HEK293 (cell line): ENCODE results near the gene SAP130.
A peak's percentile ranks its signal among the peaks of the same experiment; 100 is the strongest.

Experiments
- CTCF ChIA-PET: fragments of 350-600 bp; formaldehyde crosslinking; extraction: SDS; loops from one replicate; lab custom pipeline; 2021; ENCODE audit warnings: antibody characterized with exemption; lab: Yijun Ruan, JAX
- POLR2A ChIA-PET: fragments of 300-600 bp; formaldehyde crosslinking; extraction: SDS; loops from one replicate; lab custom pipeline; 2020; ENCODE audit warnings: antibody characterized with exemption, inconsistent platforms; lab: Yijun Ruan, JAX
- H3K27ac ChIP-seq: fragments of 200-500 bp; sonication (Bioruptor generic); 2 replicates; pipeline ENCODE4 v1.5.1; 2014; ENCODE audit warnings: low read depth, low read length, control low read depth, inconsistent platforms; ENCODE audit errors: extremely low read depth
- H3K36me3 ChIP-seq, 2 experiments: fragments of 200-500 bp in 1 of 2; sonication (Bioruptor generic) in 1 of 2; 1 replicate in 1 of 2; 2 replicates in 1 of 2; pipeline ENCODE4 v1.5.1; 2014 to 2017; ENCODE audit warnings: inconsistent platforms in 2 of 2, low read length in 2 of 2; ENCODE audit not compliant: control insufficient read depth in 2 of 2, insufficient read depth in 1 of 2
- H3K4me1 ChIP-seq: fragments of 200-500 bp; sonication (Bioruptor generic); 2 replicates; pipeline ENCODE4 v1.5.1; 2014; ENCODE audit warnings: mild to moderate bottlenecking, low read length, inconsistent platforms; ENCODE audit not compliant: control insufficient read depth, insufficient read depth
- H3K4me3 ChIP-seq: 2 replicates; pipeline ENCODE4 v1.5.1; 2011; ENCODE audit warnings: low read depth, mild to moderate bottlenecking, control low read depth, low read length, moderate library complexity
- H3K9me3 ChIP-seq: fragments of 200-500 bp; sonication (Bioruptor generic); 2 replicates; pipeline ENCODE4 v1.5.1; 2014; ENCODE audit warnings: low read depth, low read length, inconsistent platforms; ENCODE audit not compliant: control insufficient read depth, insufficient read depth
- BCL11A ChIP-seq: fragments of 450-650 bp; formaldehyde crosslinking; IDR thresholded peaks from 2 replicates; pipeline ENCODE4 v1.5.1; 2016; ENCODE audit warnings: low read depth, missing biosample characterization, missing genetic modification characterization
- GLIS2 ChIP-seq: fragments of 450-650 bp; formaldehyde crosslinking; IDR thresholded peaks from 2 replicates; pipeline ENCODE4 v1.5.1; 2016; ENCODE audit warnings: missing biosample characterization, missing genetic modification characterization
- MZF1 ChIP-seq: fragments of 450-650 bp; formaldehyde crosslinking; IDR thresholded peaks from 2 replicates; pipeline ENCODE4 v1.5.1; 2017; ENCODE audit warnings: missing biosample characterization, missing genetic modification characterization, borderline replicate concordance
- SCRT1 ChIP-seq: fragments of 450-650 bp; formaldehyde crosslinking; IDR thresholded peaks from 2 replicates; pipeline ENCODE4 v1.5.1; 2016; ENCODE audit warnings: missing biosample characterization, missing genetic modification characterization, borderline replicate concordance
- SETDB1 ChIP-seq: IDR thresholded peaks from one replicate; pipeline ENCODE4 v1.6.1; 2017; ENCODE audit warnings: mild to moderate bottlenecking, low read length, moderate library complexity, mixed read lengths; ENCODE audit not compliant: insufficient read length
- TRIM28 ChIP-seq: IDR thresholded peaks from 2 replicates; pipeline ENCODE4 v1.6.1; 2011; ENCODE audit warnings: low read length, control low read depth, borderline replicate concordance
- ZBTB1 ChIP-seq: fragments of 450-650 bp; formaldehyde crosslinking; IDR thresholded peaks from 2 replicates; pipeline ENCODE4 v1.5.1; 2016; ENCODE audit warnings: missing biosample characterization, missing genetic modification characterization
- ZBTB21 ChIP-seq: fragments of 450-650 bp; formaldehyde crosslinking; IDR thresholded peaks from 2 replicates; pipeline ENCODE4 v1.5.1; 2017; ENCODE audit warnings: missing biosample characterization, missing genetic modification characterization
- ZBTB49 ChIP-seq: fragments of 450-650 bp; formaldehyde crosslinking; IDR thresholded peaks from 2 replicates; pipeline ENCODE4 v1.5.1; 2016; ENCODE audit warnings: missing biosample characterization, missing genetic modification characterization, low read depth
- ZNF112 ChIP-seq: fragments of 450-650 bp; formaldehyde crosslinking; IDR thresholded peaks from 2 replicates; pipeline ENCODE4 v1.5.0; 2017; ENCODE audit warnings: missing biosample characterization, missing genetic modification characterization
- ZNF174 ChIP-seq: fragments of 450-650 bp; formaldehyde crosslinking; IDR thresholded peaks from 2 replicates; pipeline ENCODE4 v1.5.0; 2017; ENCODE audit warnings: missing biosample characterization, mild to moderate bottlenecking, missing genetic modification characterization
- ZNF335 ChIP-seq: fragments of 450-650 bp; formaldehyde crosslinking; conservative IDR thresholded peaks from 2 replicates; pipeline ENCODE4 v1.5.1; 2016; ENCODE audit warnings: missing biosample characterization, missing genetic modification characterization
- ZNF560 ChIP-seq: fragments of 450-650 bp; formaldehyde crosslinking; IDR thresholded peaks from 2 replicates; pipeline ENCODE4 v1.5.1; 2017; ENCODE audit warnings: missing biosample characterization, missing genetic modification characterization, borderline replicate concordance
- ZNF561 ChIP-seq: fragments of 450-650 bp; IDR thresholded peaks from 2 replicates; pipeline ENCODE4 v1.5.1; 2018; ENCODE audit warnings: missing biosample characterization, missing genetic modification characterization, borderline replicate concordance
- ZNF610 ChIP-seq: fragments of 450-650 bp; formaldehyde crosslinking; IDR thresholded peaks from 2 replicates; pipeline ENCODE4 v1.5.1; 2016; ENCODE audit warnings: missing biosample characterization, missing genetic modification characterization, borderline replicate concordance
- ZNF654 ChIP-seq: fragments of 450-650 bp; formaldehyde crosslinking; IDR thresholded peaks from 2 replicates; pipeline ENCODE4 v1.5.1; 2016; ENCODE audit warnings: low read depth, missing biosample characterization, missing genetic modification characterization
- ZNF664 ChIP-seq: fragments of 450-650 bp; formaldehyde crosslinking; IDR thresholded peaks from 2 replicates; pipeline ENCODE4 v1.5.1; 2016; ENCODE audit warnings: missing biosample characterization, missing genetic modification characterization
- ZNF776 ChIP-seq: fragments of 450-650 bp; formaldehyde crosslinking; IDR thresholded peaks from 2 replicates; pipeline ENCODE4 v1.5.0; 2017; ENCODE audit warnings: missing biosample characterization, missing genetic modification characterization, borderline replicate concordance
- TF ChIP-seq, protein P1 (sequence below): fragments of 450-650 bp; formaldehyde crosslinking; conservative IDR thresholded peaks from 2 replicates; pipeline ENCODE4 v1.5.1; 2016; ENCODE audit warnings: low read depth, missing biosample characterization, missing genetic modification characterization
- TF ChIP-seq, protein P2 (sequence below): fragments of 450-650 bp; formaldehyde crosslinking; IDR thresholded peaks from 2 replicates; pipeline ENCODE4 v1.5.1; 2017; ENCODE audit warnings: missing biosample characterization, missing genetic modification characterization
- TF ChIP-seq, protein P3 (sequence below): fragments of 450-650 bp; formaldehyde crosslinking; IDR thresholded peaks from 2 replicates; pipeline ENCODE4 v1.5.1; 2016; ENCODE audit warnings: missing biosample characterization, missing genetic modification characterization

Gene SAP130

GRCh38 chr2:128043041-128043440 lies 15.2 kb upstream of the SAP130 start:
- no peak overlapping the region for H3K4me3 ChIP-seq
- CTCF ChIA-PET = interaction anchor here (1.2 kb wide), 1 partner anchor 22 kb away, joined by 3 read pairs; no protein-coding TSS in a partner anchor
- TF ChIP-seq ZBTB21 = no peak
- TF ChIP-seq SETDB1 = peak; percentile 99
- no peak for TF ChIP-seq SCRT1 (tag by site-specific recombination)
- no peak for TF ChIP-seq ZNF335 (tag by site-specific recombination)
- no peak for TF ChIP-seq ZBTB1 (tag by site-specific recombination)
- TF ChIP-seq ZNF664 (tag by site-specific recombination) = no peak
- TF ChIP-seq ZNF610 (tag by site-specific recombination) = no peak
- peak; percentile 90; the same call in 1 of the 2 replicates for TF ChIP-seq TRIM28
- TF ChIP-seq, protein P1, sequence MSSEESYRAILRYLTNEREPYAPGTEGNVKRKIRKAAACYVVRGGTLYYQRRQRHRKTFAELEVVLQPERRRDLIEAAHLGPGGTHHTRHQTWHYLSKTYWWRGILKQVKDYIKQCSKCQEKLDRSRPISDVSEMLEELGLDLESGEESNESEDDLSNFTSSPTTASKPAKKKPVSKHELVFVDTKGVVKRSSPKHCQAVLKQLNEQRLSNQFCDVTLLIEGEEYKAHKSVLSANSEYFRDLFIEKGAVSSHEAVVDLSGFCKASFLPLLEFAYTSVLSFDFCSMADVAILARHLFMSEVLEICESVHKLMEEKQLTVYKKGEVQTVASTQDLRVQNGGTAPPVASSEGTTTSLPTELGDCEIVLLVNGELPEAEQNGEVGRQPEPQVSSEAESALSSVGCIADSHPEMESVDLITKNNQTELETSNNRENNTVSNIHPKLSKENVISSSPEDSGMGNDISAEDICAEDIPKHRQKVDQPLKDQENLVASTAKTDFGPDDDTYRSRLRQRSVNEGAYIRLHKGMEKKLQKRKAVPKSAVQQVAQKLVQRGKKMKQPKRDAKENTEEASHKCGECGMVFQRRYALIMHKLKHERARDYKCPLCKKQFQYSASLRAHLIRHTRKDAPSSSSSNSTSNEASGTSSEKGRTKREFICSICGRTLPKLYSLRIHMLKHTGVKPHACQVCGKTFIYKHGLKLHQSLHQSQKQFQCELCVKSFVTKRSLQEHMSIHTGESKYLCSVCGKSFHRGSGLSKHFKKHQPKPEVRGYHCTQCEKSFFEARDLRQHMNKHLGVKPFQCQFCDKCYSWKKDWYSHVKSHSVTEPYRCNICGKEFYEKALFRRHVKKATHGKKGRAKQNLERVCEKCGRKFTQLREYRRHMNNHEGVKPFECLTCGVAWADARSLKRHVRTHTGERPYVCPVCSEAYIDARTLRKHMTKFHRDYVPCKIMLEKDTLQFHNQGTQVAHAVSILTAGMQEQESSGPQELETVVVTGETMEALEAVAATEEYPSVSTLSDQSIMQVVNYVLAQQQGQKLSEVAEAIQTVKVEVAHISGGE (tag by site-specific recombination) = no peak
- no peak for TF ChIP-seq ZBTB49
- TF ChIP-seq ZNF560 = no peak
- peak; percentile 68; the same call in 1 of the 2 replicates for TF ChIP-seq ZNF561 (tag by site-specific recombination)
- no peaks in the 10 kb centered on the region for H3K4me1 ChIP-seq
- no peak overlapping the region for H3K27ac ChIP-seq
- POLR2A ChIA-PET = no interaction called here
- no peaks in the 10 kb centered on the region for H3K36me3 ChIP-seq
- no peaks in the 10 kb centered on the region for H3K9me3 ChIP-seq

- Histone ChIP-seq H3K9me3 (no peaks in the 10 kb centered on the region), H3K4me1 (no peaks in the 10 kb centered on the region), H3K36me3 (no peaks in the 10 kb centered on the region), H3K4me3 (no peak overlapping the region), H3K27ac (no peak overlapping the region)
- POLR2A ChIA-PET = no interaction called here
- CTCF ChIA-PET = no interaction called here
- TF ChIP-seq ZNF112 (tag by site-specific recombination) (no peak), ZNF776 (tag by site-specific recombination) (no peak), ZBTB49 (no peak), ZNF610 (tag by site-specific recombination) (no peak), ZNF664 (tag by site-specific recombination) (no peak), ZNF174 (tag by site-specific recombination) (no peak), BCL11A (tag by site-specific recombination) (no peak), GLIS2 (tag by site-specific recombination) (no peak), ZNF654 (no peak), MZF1 (tag by site-specific recombination) (no peak)
- TF ChIP-seq, protein P2, sequence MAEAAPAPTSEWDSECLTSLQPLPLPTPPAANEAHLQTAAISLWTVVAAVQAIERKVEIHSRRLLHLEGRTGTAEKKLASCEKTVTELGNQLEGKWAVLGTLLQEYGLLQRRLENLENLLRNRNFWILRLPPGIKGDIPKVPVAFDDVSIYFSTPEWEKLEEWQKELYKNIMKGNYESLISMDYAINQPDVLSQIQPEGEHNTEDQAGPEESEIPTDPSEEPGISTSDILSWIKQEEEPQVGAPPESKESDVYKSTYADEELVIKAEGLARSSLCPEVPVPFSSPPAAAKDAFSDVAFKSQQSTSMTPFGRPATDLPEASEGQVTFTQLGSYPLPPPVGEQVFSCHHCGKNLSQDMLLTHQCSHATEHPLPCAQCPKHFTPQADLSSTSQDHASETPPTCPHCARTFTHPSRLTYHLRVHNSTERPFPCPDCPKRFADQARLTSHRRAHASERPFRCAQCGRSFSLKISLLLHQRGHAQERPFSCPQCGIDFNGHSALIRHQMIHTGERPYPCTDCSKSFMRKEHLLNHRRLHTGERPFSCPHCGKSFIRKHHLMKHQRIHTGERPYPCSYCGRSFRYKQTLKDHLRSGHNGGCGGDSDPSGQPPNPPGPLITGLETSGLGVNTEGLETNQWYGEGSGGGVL (tag by site-specific recombination) = no peak
- TF ChIP-seq, protein P3, sequence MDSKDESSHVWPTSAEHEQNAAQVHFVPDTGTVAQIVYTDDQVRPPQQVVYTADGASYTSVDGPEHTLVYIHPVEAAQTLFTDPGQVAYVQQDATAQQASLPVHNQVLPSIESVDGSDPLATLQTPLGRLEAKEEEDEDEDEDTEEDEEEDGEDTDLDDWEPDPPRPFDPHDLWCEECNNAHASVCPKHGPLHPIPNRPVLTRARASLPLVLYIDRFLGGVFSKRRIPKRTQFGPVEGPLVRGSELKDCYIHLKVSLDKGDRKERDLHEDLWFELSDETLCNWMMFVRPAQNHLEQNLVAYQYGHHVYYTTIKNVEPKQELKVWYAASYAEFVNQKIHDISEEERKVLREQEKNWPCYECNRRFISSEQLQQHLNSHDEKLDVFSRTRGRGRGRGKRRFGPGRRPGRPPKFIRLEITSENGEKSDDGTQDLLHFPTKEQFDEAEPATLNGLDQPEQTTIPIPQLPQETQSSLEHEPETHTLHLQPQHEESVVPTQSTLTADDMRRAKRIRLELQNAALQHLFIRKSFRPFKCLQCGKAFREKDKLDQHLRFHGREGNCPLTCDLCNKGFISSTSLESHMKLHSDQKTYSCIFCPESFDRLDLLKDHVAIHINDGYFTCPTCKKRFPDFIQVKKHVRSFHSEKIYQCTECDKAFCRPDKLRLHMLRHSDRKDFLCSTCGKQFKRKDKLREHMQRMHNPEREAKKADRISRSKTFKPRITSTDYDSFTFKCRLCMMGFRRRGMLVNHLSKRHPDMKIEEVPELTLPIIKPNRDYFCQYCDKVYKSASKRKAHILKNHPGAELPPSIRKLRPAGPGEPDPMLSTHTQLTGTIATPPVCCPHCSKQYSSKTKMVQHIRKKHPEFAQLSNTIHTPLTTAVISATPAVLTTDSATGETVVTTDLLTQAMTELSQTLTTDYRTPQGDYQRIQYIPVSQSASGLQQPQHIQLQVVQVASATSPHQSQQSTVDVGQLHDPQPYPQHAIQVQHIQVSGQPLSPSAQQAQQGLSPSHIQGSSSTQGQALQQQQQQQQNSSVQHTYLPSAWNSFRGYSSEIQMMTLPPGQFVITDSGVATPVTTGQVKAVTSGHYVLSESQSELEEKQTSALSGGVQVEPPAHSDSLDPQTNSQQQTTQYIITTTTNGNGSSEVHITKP (tag by site-specific recombination) = no peak
Observed at GRCh38 chr2:128041561-128041960, 13.7 kb upstream of the SAP130 start.
